ENCODE data around the gene ZBED2.

ZBED2 gene

DNA sequence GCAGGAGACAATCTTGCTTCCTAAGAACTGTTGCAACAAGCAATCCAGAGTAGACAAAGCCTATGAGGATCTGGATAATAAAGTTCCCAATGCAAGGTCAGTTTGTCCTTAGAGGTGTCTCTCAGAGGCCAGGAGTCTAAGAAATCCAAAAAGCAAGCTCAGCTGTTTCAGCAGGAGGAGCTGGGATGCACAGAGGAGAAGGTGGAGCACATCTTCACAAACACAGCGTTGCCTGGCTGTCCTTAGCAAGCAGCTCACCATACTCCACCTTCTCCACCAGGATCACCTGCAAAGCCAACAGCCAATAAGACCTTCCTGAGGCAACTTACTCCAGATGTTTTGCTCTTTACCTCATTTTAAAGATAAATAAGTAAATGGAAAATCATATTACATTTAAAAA, 365 bp downstream of the ZBED2 start:
- no peak for DNase-seq (ENCODE audit: extremely low read depth, low read depth)
- TF ChIP-seq, protein P1, sequence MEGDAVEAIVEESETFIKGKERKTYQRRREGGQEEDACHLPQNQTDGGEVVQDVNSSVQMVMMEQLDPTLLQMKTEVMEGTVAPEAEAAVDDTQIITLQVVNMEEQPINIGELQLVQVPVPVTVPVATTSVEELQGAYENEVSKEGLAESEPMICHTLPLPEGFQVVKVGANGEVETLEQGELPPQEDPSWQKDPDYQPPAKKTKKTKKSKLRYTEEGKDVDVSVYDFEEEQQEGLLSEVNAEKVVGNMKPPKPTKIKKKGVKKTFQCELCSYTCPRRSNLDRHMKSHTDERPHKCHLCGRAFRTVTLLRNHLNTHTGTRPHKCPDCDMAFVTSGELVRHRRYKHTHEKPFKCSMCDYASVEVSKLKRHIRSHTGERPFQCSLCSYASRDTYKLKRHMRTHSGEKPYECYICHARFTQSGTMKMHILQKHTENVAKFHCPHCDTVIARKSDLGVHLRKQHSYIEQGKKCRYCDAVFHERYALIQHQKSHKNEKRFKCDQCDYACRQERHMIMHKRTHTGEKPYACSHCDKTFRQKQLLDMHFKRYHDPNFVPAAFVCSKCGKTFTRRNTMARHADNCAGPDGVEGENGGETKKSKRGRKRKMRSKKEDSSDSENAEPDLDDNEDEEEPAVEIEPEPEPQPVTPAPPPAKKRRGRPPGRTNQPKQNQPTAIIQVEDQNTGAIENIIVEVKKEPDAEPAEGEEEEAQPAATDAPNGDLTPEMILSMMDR (IDR thresholded peaks at IDR 0.05; ENCODE audit: low read depth, low read length, missing control alignments): no peak
- H3K4me3 ChIP-seq (replicated peaks; ENCODE audit: low read depth, low read length): no peak overlapping the region

DNA sequence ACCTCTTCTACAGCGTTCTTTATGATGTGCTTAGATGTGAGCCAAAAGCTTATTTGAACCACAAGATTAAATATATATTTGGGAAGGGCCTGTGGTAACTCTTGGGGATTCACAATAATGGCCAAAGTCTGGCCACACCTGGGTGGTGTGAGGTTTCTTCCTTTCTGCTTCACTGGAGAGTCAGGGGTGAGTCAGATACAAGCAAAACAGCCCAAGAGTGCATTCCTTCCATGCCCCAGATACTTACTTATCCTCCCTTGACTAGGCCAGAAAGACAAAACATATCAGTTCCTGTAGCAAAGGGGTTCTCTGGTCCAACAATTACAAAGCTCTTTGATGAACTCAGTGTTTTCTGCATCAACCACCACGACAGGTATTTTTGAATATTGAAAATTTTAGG, 941 bp downstream of the ZBED2 start:
- DNase-seq (ENCODE audit: extremely low read depth, low read depth): no peak
- TF ChIP-seq, protein P1 (IDR thresholded peaks at IDR 0.05; ENCODE audit: low read depth, low read length, missing control alignments): no peak
- no peak overlapping the region for H3K4me3 ChIP-seq (replicated peaks; ENCODE audit: low read depth, low read length)

DNA sequence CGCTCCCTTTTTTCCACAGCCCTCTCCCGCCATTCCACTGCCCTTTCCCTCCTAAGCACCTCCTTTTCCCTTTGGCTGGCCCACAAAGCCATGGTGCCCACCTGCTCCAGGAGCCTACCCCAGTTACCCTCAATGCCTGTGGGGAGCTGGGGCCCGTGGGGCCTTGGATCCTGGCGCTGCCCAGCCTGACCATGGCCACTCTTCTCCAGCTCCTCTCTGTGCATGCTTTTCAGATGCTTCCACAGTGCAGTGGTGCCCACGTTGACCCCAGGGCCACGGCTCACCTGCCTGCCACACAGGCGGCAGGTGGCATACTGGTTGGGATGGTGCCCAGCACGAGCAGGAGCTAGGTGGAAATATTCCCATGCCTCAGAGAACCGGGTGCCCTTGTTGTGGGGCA, 1.5 kb downstream of the ZBED2 start:
- H3K4me3 ChIP-seq (replicated peaks; ENCODE audit: low read depth, low read length): no peak overlapping the region
- TF ChIP-seq, protein P1 (IDR thresholded peaks at IDR 0.05; ENCODE audit: low read depth, low read length, missing control alignments): no peak
- no peak for DNase-seq (ENCODE audit: extremely low read depth, low read depth)

- no peak overlapping the region for H3K4me3 ChIP-seq (replicated peaks; ENCODE audit: low read depth, low read length)
- no peak for DNase-seq (ENCODE audit: extremely low read depth, low read depth)
- TF ChIP-seq, protein P1 (IDR thresholded peaks at IDR 0.05; ENCODE audit: low read depth, low read length, missing control alignments): no peak
Measured at GRCh38 chr3:111592936-111593335, 2.2 kb downstream of the ZBED2 start.

DNA sequence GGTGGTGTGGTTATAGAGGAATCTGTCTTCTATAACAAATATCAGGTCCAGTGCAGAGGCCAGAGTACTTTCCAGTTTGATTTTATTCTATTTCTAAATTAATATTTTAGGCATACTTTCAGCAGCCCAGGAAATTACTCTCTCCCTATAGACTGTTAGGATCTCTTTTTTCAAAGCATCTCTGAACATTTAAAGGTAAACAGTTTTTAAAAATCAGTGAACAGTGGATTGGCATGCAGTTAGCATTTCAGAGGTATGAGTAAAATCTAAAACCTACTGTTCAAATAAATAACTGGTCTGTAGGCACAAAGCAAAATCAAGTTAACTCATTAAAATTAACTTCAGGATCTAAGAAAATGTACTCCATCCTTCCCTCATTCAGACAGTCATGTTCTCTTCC, 3.0 kb downstream of the ZBED2 start:
- TF ChIP-seq, protein P1 (IDR thresholded peaks at IDR 0.05; ENCODE audit: low read depth, low read length, missing control alignments): no peak
- DNase-seq (ENCODE audit: extremely low read depth, low read depth): no peak
- no peak overlapping the region for H3K4me3 ChIP-seq (replicated peaks; ENCODE audit: low read depth, low read length)

- TF ChIP-seq, protein P1 (IDR thresholded peaks at IDR 0.05; ENCODE audit: low read depth, low read length, missing control alignments): no peak
- no peak for DNase-seq (ENCODE audit: extremely low read depth, low read depth)
- no peak overlapping the region for H3K4me3 ChIP-seq (replicated peaks; ENCODE audit: low read depth, low read length)
Measured at GRCh38 chr3:111591555-111591954, 3.6 kb downstream of the ZBED2 start.

DNA sequence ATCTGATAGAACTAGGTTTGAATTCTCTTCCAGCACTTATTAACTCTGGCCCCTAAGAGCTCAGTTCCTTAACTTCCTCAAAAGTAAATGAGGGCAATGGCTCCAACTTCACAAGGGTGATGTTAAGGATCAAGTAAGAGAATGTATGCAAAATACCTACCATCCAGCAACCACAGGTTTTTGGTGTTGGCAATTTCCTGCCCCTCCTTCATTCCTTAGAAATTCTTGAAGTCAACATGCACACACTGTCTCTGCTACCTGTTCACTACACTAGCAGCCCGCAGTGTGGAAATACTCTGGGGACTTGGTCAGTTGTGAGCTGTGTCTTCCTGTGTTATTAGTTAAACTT, 5.0 kb downstream of the ZBED2 start:
- DNase-seq (ENCODE audit: extremely low read depth, low read depth): no peak
- no peak overlapping the region for H3K4me3 ChIP-seq (replicated peaks; ENCODE audit: low read depth, low read length)
- TF ChIP-seq, protein P1 (IDR thresholded peaks at IDR 0.05; ENCODE audit: low read depth, low read length, missing control alignments): no peak

Data from HFF-Myc (cell line).